GM12878 (cell line): ENCODE data around the gene CISD2. TPM values are rescaled to one million over a fixed set of nuclear protein-coding genes. Genes with fewer than 3 reads are reported as not detected.

Experiments used
- BHLHE40 ChIP-seq, 2 experiments: fragments of 450-650 bp in 1 of 2; IDR thresholded peaks; 2 replicates each; pipeline ENCODE4 v1.6.1; 2011 to 2017; ENCODE audit warnings: low read depth in 2 of 2, borderline replicate concordance in 1 of 2, improper control_type of control experiment in 1 of 2, low read length in 1 of 2, mild to moderate bottlenecking in 1 of 2
- CBFB ChIP-seq: IDR thresholded peaks from 2 replicates; pipeline ENCODE4 v1.6.1; 2016; ENCODE audit warnings: antibody characterized with exemption, low read depth
- CEBPB ChIP-seq, 2 experiments: fragments of 150-350 bp in 1 of 2; IDR thresholded peaks; 2 replicates each; pipeline ENCODE4 v1.6.1; 2012 to 2014; ENCODE audit warnings: low read depth in 2 of 2, low read length in 2 of 2, borderline replicate concordance in 1 of 2, inconsistent platforms in 1 of 2
- DPF2 ChIP-seq: fragments of 450-650 bp; IDR thresholded peaks from 2 replicates; pipeline ENCODE4 v1.6.1; 2017; ENCODE audit warnings: mild to moderate bottlenecking
- EGR1 ChIP-seq, 2 experiments: IDR thresholded peaks; 1 replicate in 1 of 2; 2 replicates in 1 of 2; pipeline ENCODE4 v1.6.1; 2011 to 2012; ENCODE audit warnings: low read depth in 2 of 2, low read length in 2 of 2, borderline replicate concordance in 1 of 2, mild to moderate bottlenecking in 1 of 2, moderate library complexity in 1 of 2
- FOXK2 ChIP-seq: fragments of 450-650 bp; IDR thresholded peaks from 2 replicates; pipeline ENCODE4 v1.6.1; 2017; ENCODE audit warnings: mild to moderate bottlenecking, moderate library complexity
- GABPA ChIP-seq: IDR thresholded peaks from 2 replicates; pipeline ENCODE4 v1.6.1; 2014; ENCODE audit warnings: antibody characterized with exemption, low read depth, mild to moderate bottlenecking, inconsistent platforms
- IKZF1 ChIP-seq: fragments of 450-650 bp; conservative IDR thresholded peaks from 2 replicates; pipeline ENCODE4 v1.6.1; 2017; ENCODE audit warnings: antibody characterized with exemption, mild to moderate bottlenecking
- JUNB ChIP-seq: IDR thresholded peaks from 2 replicates; pipeline ENCODE4 v1.6.1; 2016; ENCODE audit warnings: antibody characterized with exemption, mild to moderate bottlenecking
- MXI1 ChIP-seq: fragments of 150-350 bp; IDR thresholded peaks from 2 replicates; pipeline ENCODE4 v1.6.1; 2011; ENCODE audit warnings: low read depth, mild to moderate bottlenecking, inconsistent platforms, low read length, improper control_type of control experiment
- MYC ChIP-seq: IDR thresholded peaks from 2 replicates; pipeline ENCODE4 v1.6.1; 2011; ENCODE audit warnings: mild to moderate bottlenecking, low read length, moderate library complexity, inconsistent platforms; ENCODE audit not compliant: insufficient read depth, insufficient replicate concordance, insufficient read length, severe bottlenecking
- PAX5 ChIP-seq: IDR thresholded peaks from 2 replicates; pipeline ENCODE4 v1.6.1; 2011; ENCODE audit warnings: low read depth, low read length, borderline replicate concordance
- POLR2AphosphoS5 ChIP-seq: IDR thresholded peaks from 2 replicates; pipeline ENCODE4 v1.6.1; 2011; ENCODE audit warnings: mild to moderate bottlenecking, low read length, inconsistent platforms
- SIX5 ChIP-seq: IDR thresholded peaks from 2 replicates; pipeline ENCODE4 v1.6.1; 2011; ENCODE audit warnings: mild to moderate bottlenecking, low read depth, low read length, moderate library complexity; ENCODE audit not compliant: severe bottlenecking
- SMC3 ChIP-seq: IDR thresholded peaks from 2 replicates; pipeline ENCODE4 v1.6.1; 2011; ENCODE audit warnings: low read length, improper control_type of control experiment, borderline replicate concordance
- SRF ChIP-seq, 2 experiments: IDR thresholded peaks; 2 replicates each; pipeline ENCODE4 v1.6.1; 2011; ENCODE audit warnings: low read depth in 2 of 2, low read length in 2 of 2, mild to moderate bottlenecking in 1 of 2, moderate library complexity in 1 of 2
- TARDBP ChIP-seq: IDR thresholded peaks from 2 replicates; pipeline ENCODE4 v1.6.1; 2016; ENCODE audit warnings: borderline replicate concordance
- YBX1 ChIP-seq: fragments of 450-650 bp; IDR thresholded peaks from 2 replicates; pipeline ENCODE4 v1.6.1; 2016; ENCODE audit warnings: antibody characterized with exemption
- ZNF384 ChIP-seq: IDR thresholded peaks from 2 replicates; pipeline ENCODE4 v1.6.1; 2012; ENCODE audit warnings: low read depth, mild to moderate bottlenecking, low read length, improper control_type of control experiment, borderline replicate concordance
- polyA plus RNA-seq, 11 experiments: library from polyadenylated mRNA; depleted of rRNA in 4 of 11; unstranded in 6 of 11; stranded (reverse) in 5 of 11; fragments of >200 nt; fragmentation: Nextera tagmentation in 4 of 11; fragmentation: Illumina TruSeq in 1 of 11; extraction: Ambion mirVana in 4 of 11; extraction: Trizol in 1 of 11; gene quantifications; 1 replicate in 1 of 11; 2 replicates in 10 of 11; pipeline versions ENCODE4 v1.2.1 to v1.2.3, GENCODE V29; 2011 to 2016; ENCODE audit warnings: inconsistent platforms in 2 of 11, missing spikeins in 2 of 11, low read depth in 1 of 11
- total RNA-seq, 4 experiments: library from RNA; depleted of rRNA in 3 of 4; stranded (reverse); fragments of >200 nt in 3 of 4; fragmentation: Illumina TruSeq in 1 of 4; extraction: Trizol in 1 of 4; gene quantifications; 2 replicates each; pipeline versions ENCODE4 v1.2.1 to v1.2.3, GENCODE V29; 2013 to 2021
- TF ChIP-seq, protein P1 (sequence below): fragments of 450-650 bp; conservative IDR thresholded peaks from 2 replicates; pipeline ENCODE4 v1.6.1; 2017; ENCODE audit warnings: mild to moderate bottlenecking, moderate library complexity
- TF ChIP-seq, protein P2 (sequence below): IDR thresholded peaks from 2 replicates; pipeline ENCODE4 v1.6.1; 2012; ENCODE audit warnings: low read depth, low read length, improper control_type of control experiment
- TF ChIP-seq, protein P3 (sequence below): fragments of 450-650 bp; IDR thresholded peaks from 2 replicates; pipeline ENCODE4 v1.6.1; 2014; ENCODE audit warnings: mild to moderate bottlenecking

The CISD2 gene
- total and polyA plus RNA-seq, 10 of the 15 experiments (the other 5 are each of a cell fraction or from before 2014, with no cell fraction given), result 29.5 to 132 (median 38.9) TPM

DNA sequence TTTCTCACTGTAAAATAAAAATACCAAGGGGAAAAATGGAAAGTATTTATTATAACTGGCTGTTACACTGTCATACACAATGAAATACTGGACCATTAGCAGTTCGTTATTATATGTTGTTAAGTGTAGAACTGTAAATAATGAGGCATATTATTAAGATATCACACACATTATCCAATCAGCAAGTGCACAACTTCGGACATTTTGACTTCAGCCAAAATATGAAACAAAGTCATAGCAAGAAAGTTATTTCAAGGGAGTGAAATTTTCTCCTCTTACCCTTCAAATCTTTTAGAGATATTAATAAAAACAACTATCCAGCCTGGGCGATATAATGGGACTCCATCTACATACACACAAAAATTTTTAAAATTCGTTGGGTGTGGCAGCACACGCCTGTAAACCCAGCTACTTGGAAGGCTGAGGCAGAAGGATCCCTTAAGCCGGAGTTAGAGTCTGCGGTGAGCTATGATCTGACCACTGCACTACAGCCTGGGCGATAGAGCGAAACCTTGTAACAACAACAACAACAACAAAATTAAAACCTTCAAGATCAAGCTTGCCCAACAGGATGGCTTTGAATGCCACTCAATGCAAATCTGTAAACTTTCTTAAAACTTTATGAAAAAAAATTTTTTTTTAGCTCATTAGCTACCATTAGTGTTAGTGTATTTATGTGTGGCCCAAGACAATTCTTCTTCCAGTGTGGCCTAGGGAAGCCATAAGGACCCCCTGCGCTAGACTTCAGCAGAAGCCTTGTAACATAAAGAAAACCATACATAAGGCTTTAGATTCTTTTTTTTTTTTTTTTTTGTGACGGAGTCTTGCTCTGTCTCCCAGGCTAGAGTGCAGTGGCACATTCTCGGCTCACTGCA, 1.3 kb upstream of the CISD2 start (continued):
- TF ChIP-seq, protein P1, sequence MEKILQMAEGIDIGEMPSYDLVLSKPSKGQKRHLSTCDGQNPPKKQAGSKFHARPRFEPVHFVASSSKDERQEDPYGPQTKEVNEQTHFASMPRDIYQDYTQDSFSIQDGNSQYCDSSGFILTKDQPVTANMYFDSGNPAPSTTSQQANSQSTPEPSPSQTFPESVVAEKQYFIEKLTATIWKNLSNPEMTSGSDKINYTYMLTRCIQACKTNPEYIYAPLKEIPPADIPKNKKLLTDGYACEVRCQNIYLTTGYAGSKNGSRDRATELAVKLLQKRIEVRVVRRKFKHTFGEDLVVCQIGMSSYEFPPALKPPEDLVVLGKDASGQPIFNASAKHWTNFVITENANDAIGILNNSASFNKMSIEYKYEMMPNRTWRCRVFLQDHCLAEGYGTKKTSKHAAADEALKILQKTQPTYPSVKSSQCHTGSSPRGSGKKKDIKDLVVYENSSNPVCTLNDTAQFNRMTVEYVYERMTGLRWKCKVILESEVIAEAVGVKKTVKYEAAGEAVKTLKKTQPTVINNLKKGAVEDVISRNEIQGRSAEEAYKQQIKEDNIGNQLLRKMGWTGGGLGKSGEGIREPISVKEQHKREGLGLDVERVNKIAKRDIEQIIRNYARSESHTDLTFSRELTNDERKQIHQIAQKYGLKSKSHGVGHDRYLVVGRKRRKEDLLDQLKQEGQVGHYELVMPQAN, result no peak
- TF ChIP-seq, protein P2, sequence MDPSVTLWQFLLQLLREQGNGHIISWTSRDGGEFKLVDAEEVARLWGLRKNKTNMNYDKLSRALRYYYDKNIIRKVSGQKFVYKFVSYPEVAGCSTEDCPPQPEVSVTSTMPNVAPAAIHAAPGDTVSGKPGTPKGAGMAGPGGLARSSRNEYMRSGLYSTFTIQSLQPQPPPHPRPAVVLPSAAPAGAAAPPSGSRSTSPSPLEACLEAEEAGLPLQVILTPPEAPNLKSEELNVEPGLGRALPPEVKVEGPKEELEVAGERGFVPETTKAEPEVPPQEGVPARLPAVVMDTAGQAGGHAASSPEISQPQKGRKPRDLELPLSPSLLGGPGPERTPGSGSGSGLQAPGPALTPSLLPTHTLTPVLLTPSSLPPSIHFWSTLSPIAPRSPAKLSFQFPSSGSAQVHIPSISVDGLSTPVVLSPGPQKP, result no peak
- TF ChIP-seq SIX5 (no peak), SRF (IDR thresholded peaks at IDR 0.05; ENCODE audit: low read depth in 2 of 2, low read length in 2 of 2) (no peak), ZNF384 (no peak), IKZF1 (no peak), YBX1 (no peak), SMC3 (no peak), DPF2 (no peak), EGR1 (IDR thresholded peaks at IDR 0.05; ENCODE audit: borderline replicate concordance in 1 of 2, low read depth in 2 of 2, low read length in 2 of 2) (no peak), POLR2AphosphoS5 (0 out of 2 replicates have a peak, but pooled peaks have one; percentile 32), FOXK2 (no peak), CBFB (no peak; the same call in 1 of the 2 replicates), BHLHE40 (IDR thresholded peaks at IDR 0.05; ENCODE audit: borderline replicate concordance in 1 of 2, low read depth in 2 of 2, low read length in 1 of 2) (no peak), MXI1 (peak; percentile 19; the same call in 1 of the 2 replicates), MYC (no peak), PAX5 (peak; percentile 64; the same call in 1 of the 2 replicates), CEBPB (IDR thresholded peaks at IDR 0.05; ENCODE audit: borderline replicate concordance in 1 of 2, low read depth in 2 of 2, low read length in 2 of 2) (no peak), JUNB (peak; percentile 20; the same call in 1 of the 2 replicates), TARDBP (no peak), GABPA (no peak)
- TF ChIP-seq, protein P3, sequence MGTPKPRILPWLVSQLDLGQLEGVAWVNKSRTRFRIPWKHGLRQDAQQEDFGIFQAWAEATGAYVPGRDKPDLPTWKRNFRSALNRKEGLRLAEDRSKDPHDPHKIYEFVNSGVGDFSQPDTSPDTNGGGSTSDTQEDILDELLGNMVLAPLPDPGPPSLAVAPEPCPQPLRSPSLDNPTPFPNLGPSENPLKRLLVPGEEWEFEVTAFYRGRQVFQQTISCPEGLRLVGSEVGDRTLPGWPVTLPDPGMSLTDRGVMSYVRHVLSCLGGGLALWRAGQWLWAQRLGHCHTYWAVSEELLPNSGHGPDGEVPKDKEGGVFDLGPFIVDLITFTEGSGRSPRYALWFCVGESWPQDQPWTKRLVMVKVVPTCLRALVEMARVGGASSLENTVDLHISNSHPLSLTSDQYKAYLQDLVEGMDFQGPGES, result no peak
